Stimulated activated CD4-positive, alpha-beta T cell treated with anti-CD3 and anti-CD28 coated beads, Interleukin-15, amount 100 ng/mL, for 24 hours (primary cell): ENCODE data around the gene TRIM46.
"Not testable (repeated sequence)": the region's sequence is repeated elsewhere in the genome, so short reads cannot be mapped to it uniquely, and the experiment has no call there.

Source experiments
- DNase-seq: peaks from one replicate; pipeline ENCODE4 v3.0.0-alpha.2; 2020

TRIM46 gene

GRCh38 chr1:155189926-155190325 lies 16.3 kb downstream of the TRIM46 start:
- DNase-seq, result not testable (repeated sequence)

GRCh38 chr1:155191904-155192303 lies 18.3 kb downstream of the TRIM46 start:
- DNase-seq, result no peak

- DNase-seq, result peak; percentile 69
Measured at GRCh38 chr1:155192346-155193274, 19.0 kb downstream of the TRIM46 start.

- peak; percentile 93 for DNase-seq
Measured at GRCh38 chr1:155193275-155193990, 19.8 kb downstream of the TRIM46 start.

- not testable (repeated sequence) for DNase-seq
Measured at GRCh38 chr1:155193991-155194240, 20.3 kb downstream of the TRIM46 start.

GRCh38 chr1:155195201-155196102 lies 21.8 kb downstream of the TRIM46 start:
- DNase-seq, result no peak

GRCh38 chr1:155196103-155196892 lies 22.6 kb downstream of the TRIM46 start:
- DNase-seq, result no peak

GRCh38 chr1:155196893-155197638 lies 23.4 kb downstream of the TRIM46 start:
- DNase-seq, result no peak

- no peak for DNase-seq
Measured at GRCh38 chr1:155197901-155198546, 24.4 kb downstream of the TRIM46 start.

- DNase-seq, result no peak
Measured at GRCh38 chr1:155198547-155198906, 24.9 kb downstream of the TRIM46 start.

- no peak for DNase-seq
Measured at GRCh38 chr1:155199792-155200191, 26.1 kb downstream of the TRIM46 start.

GRCh38 chr1:155200920-155201319 lies 27.3 kb downstream of the TRIM46 start:
- DNase-seq, result no peak

GRCh38 chr1:155202198-155202597 lies 28.5 kb downstream of the TRIM46 start:
- DNase-seq, result no peak

- DNase-seq, result no peak
Measured at GRCh38 chr1:155202731-155203515, 29.3 kb downstream of the TRIM46 start.

- DNase-seq, result no peak
Measured at GRCh38 chr1:155205035-155205434, 31.4 kb downstream of the TRIM46 start.

- DNase-seq, result no peak
Measured at GRCh38 chr1:155205969-155206593, 32.4 kb downstream of the TRIM46 start.

GRCh38 chr1:155206891-155207805 lies 33.5 kb downstream of the TRIM46 start:
- DNase-seq, result peak; percentile 94

- DNase-seq, result no peak
Measured at GRCh38 chr1:155207806-155208540, 34.3 kb downstream of the TRIM46 start, which contains the start of gene THBS3. Gene THBS3, minus strand, starts transcription at chr1:155207897. Its CDS starts 21 bp downstream, at chr1:155207876.
